RWPE2 (cell line): ENCODE data around the gene KIF6.

ENCODE experiments used
- ATAC-seq: fragments of 200-7000 bp; cut with Tn5 transposase; 3 replicates; pipeline ENCODE4 v1.9.1; 2021; ENCODE audit warnings: low read depth
- DNase-seq: peaks from one replicate; pipeline ENCODE4 v3.0.0-alpha.2; 2020; ENCODE audit warnings: low spot score
- H3K27ac ChIP-seq: fragments of 450-650 bp; 2 replicates; pipeline ENCODE4 v1.5.1; 2017; ENCODE audit warnings: mild to moderate bottlenecking; ENCODE audit not compliant: poor library complexity, severe bottlenecking
- H3K27me3 ChIP-seq: fragments of 250-450 bp; sonication (Bioruptor Pico); 2 replicates; pipeline ENCODE4 v1.5.1; 2021; ENCODE audit warnings: mild to moderate bottlenecking, moderate library complexity; ENCODE audit not compliant: insufficient read depth, poor library complexity, severe bottlenecking
- H3K36me3 ChIP-seq: fragments of 250-450 bp; sonication (Bioruptor Pico); 2 replicates; pipeline ENCODE4 v1.5.1; 2020; ENCODE audit warnings: low read depth, mild to moderate bottlenecking, moderate library complexity
- H3K4me1 ChIP-seq: fragments of 250-450 bp; sonication (Bioruptor Pico); 2 replicates; pipeline ENCODE4 v1.5.1; 2021; ENCODE audit warnings: mild to moderate bottlenecking, moderate library complexity; ENCODE audit not compliant: insufficient read depth, poor library complexity, severe bottlenecking
- H3K4me3 ChIP-seq: fragments of 250-450 bp; sonication (Bioruptor Pico); 2 replicates; pipeline ENCODE4 v1.5.1; 2021; ENCODE audit warnings: mild to moderate bottlenecking, moderate library complexity; ENCODE audit not compliant: severe bottlenecking
- H3K9me3 ChIP-seq: fragments of 250-450 bp; sonication (Bioruptor Pico); 2 replicates; pipeline ENCODE4 v1.5.1; 2021; ENCODE audit warnings: mild to moderate bottlenecking, moderate library complexity; ENCODE audit not compliant: severe bottlenecking
- TF ChIP-seq, protein P1 (sequence below): fragments of 450-650 bp; IDR thresholded peaks from one replicate; pipeline ENCODE4 v1.5.1; 2017; ENCODE audit warnings: mild to moderate bottlenecking, moderate library complexity; ENCODE audit not compliant: poor library complexity, severe bottlenecking

KIF6 gene

DNA sequence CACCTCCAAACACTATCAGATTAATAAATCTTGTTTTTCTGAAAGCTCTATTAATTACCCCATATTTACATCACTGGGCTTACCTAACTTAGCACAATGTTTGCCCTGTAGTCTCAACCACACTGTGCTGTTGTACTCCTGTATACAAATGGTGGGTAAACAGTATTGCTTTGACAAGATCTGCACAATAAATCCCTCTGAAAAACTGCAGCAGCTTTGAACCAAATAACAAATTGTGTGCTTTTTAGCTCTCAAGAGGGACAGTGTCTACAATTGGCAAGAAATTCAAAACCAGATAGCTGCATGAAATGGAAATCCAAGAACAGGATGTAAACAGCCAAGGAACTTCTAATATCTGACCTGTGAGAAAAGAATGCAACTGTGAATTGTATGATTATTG, 10.4 kb downstream of the KIF6 start:
- no peaks in the 10 kb centered on the region for H3K27me3 ChIP-seq
- no peaks in the 10 kb centered on the region for H3K36me3 ChIP-seq
- no peak overlapping the region for H3K4me3 ChIP-seq
- no peaks in the 10 kb centered on the region for H3K4me1 ChIP-seq
- TF ChIP-seq, protein P1, sequence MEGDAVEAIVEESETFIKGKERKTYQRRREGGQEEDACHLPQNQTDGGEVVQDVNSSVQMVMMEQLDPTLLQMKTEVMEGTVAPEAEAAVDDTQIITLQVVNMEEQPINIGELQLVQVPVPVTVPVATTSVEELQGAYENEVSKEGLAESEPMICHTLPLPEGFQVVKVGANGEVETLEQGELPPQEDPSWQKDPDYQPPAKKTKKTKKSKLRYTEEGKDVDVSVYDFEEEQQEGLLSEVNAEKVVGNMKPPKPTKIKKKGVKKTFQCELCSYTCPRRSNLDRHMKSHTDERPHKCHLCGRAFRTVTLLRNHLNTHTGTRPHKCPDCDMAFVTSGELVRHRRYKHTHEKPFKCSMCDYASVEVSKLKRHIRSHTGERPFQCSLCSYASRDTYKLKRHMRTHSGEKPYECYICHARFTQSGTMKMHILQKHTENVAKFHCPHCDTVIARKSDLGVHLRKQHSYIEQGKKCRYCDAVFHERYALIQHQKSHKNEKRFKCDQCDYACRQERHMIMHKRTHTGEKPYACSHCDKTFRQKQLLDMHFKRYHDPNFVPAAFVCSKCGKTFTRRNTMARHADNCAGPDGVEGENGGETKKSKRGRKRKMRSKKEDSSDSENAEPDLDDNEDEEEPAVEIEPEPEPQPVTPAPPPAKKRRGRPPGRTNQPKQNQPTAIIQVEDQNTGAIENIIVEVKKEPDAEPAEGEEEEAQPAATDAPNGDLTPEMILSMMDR = no peak
- no peaks in the 10 kb centered on the region for H3K9me3 ChIP-seq
- DNase-seq (no peak), ATAC-seq (no peak)
- no peak overlapping the region for H3K27ac ChIP-seq

DNA sequence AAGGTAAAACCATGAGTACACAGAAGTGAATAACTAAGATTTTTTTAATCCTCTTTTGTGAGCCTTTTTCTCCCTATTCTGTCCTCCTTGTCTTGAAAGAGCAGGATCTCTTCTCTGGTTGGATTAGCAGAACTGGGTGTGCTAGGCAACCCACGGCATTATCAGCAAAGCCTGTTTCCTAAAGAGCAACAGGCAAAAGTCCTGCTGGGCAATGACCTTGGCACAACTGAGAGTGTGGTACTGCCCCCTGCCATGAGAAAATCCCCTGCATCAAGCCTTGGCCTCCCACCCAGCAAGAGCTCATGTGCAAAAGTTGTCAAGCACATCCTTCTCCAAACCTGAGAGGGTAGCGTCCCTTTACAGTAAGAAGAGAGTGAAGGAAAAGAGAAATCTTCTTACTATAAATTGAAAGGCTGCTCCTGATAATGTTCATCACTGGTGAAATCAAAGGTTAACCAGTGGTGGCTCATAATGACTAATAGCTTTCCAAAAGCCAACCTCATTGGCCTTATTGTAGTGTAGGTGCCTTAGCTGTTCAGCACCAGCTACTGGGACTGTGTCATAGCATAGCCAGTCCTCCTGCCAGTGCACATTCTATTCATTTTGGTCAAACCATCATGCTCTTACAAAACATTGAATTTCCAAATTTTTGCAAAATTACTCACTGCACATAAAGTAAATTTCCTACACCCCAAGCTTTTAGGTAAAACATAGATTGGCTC, 17.1 kb downstream of the KIF6 start:
- TF ChIP-seq, protein P1 = no peak
- DNase-seq (no peak), ATAC-seq (peak; percentile 23; the same call in 1 of the 3 replicates)
- Histone ChIP-seq H3K4me3 (no peak overlapping the region), H3K36me3 (no peaks in the 10 kb centered on the region), H3K4me1 (no peaks in the 10 kb centered on the region), H3K9me3 (no peaks in the 10 kb centered on the region), H3K27me3 (no peaks in the 10 kb centered on the region), H3K27ac (no peak overlapping the region)

DNA sequence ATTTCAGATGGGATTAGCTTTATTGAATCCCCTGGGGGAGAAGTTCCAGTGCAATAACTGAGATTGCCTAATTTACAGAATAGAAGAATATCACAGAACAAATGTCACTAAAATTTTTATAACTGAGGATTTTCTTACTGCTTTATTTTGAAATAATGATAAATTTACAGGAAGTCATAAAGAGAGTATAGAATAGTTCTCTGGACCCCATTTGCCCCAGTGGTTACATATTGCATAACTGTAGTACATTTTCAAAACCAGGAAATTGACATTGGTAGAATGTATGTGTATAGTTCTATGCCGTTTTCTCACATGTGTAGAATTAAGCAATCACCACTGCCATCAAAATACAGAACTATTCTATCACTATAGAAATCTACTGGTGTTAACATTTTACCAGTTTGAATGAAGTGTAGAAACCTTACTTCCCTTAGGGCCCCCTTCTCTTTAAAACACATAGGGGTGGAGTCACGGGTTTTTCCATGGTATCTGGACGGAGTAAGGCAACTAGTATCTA, 18.3 kb downstream of the KIF6 start:
- no peaks in the 10 kb centered on the region for H3K9me3 ChIP-seq
- DNase-seq (no peak), ATAC-seq (no peak)
- no peaks in the 10 kb centered on the region for H3K36me3 ChIP-seq
- no peak overlapping the region for H3K4me3 ChIP-seq
- no peaks in the 10 kb centered on the region for H3K4me1 ChIP-seq
- H3K27ac ChIP-seq = no peak overlapping the region
- TF ChIP-seq, protein P1 = no peak
- H3K27me3 ChIP-seq = no peaks in the 10 kb centered on the region

DNA sequence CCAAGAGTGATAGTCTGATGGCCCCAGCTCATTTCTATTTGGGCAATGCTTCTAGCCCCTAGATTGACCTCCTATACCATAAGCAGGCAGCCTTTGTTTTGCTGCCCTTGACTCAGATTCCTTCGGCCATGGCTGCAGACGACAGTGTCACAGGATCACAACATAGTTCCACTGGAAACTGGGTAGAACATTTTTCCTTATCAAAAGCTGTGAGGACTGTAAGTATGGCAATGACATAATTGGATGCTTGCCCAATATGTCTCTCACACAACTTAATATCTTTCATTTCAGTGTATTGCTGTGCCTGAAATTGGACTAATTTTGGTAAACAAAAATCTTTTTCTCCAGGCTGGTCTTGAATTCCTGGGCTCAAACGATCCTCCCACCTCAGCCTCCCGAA, 22.9 kb downstream of the KIF6 start:
- DNase-seq = no peak
- no peak for ATAC-seq
- TF ChIP-seq, protein P1 = no peak
- Histone ChIP-seq H3K4me3 (no peak overlapping the region), H3K4me1 (no peaks in the 10 kb centered on the region), H3K9me3 (no peaks in the 10 kb centered on the region), H3K27ac (no peak overlapping the region), H3K27me3 (no peaks in the 10 kb centered on the region), H3K36me3 (no peaks in the 10 kb centered on the region)

DNA sequence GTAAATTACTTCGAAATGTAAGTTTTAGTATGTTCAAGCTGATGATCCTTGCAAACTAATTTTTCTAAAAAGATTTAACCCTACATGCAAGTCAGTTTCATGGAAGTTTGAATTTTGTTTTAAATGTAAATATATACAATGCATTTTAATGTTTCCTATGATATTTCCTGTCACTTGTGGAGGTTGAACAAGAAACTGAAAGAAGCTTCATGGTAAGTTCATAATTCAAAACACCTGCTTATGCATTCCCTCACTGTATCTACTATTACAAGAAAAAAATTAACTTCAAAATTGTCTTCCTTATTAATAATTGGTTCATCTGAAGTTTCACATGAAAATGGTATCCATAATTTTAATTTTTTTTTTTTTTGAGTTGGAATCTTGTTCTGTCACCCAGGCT, 24.8 kb downstream of the KIF6 start:
- TF ChIP-seq, protein P1 = no peak
- no peak for ATAC-seq
- Histone ChIP-seq H3K4me3 (no peak overlapping the region), H3K36me3 (no peaks in the 10 kb centered on the region), H3K27me3 (no peaks in the 10 kb centered on the region), H3K27ac (no peak overlapping the region), H3K9me3 (no peaks in the 10 kb centered on the region), H3K4me1 (no peaks in the 10 kb centered on the region)
- no peak for DNase-seq
